Measurements from ENCODE around the gene CLIC4.

- TF ChIP-seq, protein P1, sequence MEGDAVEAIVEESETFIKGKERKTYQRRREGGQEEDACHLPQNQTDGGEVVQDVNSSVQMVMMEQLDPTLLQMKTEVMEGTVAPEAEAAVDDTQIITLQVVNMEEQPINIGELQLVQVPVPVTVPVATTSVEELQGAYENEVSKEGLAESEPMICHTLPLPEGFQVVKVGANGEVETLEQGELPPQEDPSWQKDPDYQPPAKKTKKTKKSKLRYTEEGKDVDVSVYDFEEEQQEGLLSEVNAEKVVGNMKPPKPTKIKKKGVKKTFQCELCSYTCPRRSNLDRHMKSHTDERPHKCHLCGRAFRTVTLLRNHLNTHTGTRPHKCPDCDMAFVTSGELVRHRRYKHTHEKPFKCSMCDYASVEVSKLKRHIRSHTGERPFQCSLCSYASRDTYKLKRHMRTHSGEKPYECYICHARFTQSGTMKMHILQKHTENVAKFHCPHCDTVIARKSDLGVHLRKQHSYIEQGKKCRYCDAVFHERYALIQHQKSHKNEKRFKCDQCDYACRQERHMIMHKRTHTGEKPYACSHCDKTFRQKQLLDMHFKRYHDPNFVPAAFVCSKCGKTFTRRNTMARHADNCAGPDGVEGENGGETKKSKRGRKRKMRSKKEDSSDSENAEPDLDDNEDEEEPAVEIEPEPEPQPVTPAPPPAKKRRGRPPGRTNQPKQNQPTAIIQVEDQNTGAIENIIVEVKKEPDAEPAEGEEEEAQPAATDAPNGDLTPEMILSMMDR (IDR thresholded peaks at IDR 0.05; ENCODE audit: low read depth, low read length): no peak
- no peak for TF ChIP-seq EZH2phosphoT487 (IDR thresholded peaks at IDR 0.05; ENCODE audit: low read depth)
Measured at GRCh38 chr1:24767351-24767750, 22.1 kb downstream of the CLIC4 start.

All from OCI-LY3 (cell line).